ENCODE results near the gene GJB3.

The GJB3 gene

GRCh38 chr1:34746785-34747637, 34.0 kb upstream of the GJB3 start:
- Histone ChIP-seq H3K36me3 (no peaks in the 10 kb centered on the region), H3K4me3 (ENCODE audit: low read depth in 1 of 2, low read length in 1 of 2) (no peak overlapping the region), H3K4me1 (ENCODE audit: control insufficient read depth in 1 of 2, insufficient read depth in 1 of 2, low read depth in 1 of 2, low read length in 1 of 2) (no peaks in the 10 kb centered on the region), H3K9me3 (no peaks in the 10 kb centered on the region), H3K27ac (no peak overlapping the region), H3K27me3 (peaks cover 10% of the 10 kb centered on the region)
- no peak for TF ChIP-seq CTCF (IDR thresholded peaks at IDR 0.05)

DNA sequence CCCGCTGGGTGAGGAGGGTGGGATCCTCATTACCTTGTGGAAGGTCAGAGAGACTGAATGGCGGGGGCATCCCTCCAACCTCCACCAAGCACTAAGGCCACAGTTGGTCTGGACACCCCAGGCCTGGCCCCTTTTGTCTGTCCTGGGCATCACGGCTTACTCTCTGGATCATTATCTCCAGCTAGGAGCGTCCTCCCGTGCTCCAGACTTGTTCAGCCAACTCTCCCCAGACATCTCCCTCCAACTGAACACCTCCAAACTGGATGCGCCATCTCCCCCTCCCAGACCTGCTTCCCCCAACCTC, 33.4 kb upstream of the GJB3 start:
- TF ChIP-seq CTCF (IDR thresholded peaks at IDR 0.05), result no peak
- no peaks in the 10 kb centered on the region for H3K36me3 ChIP-seq
- no peak overlapping the region for H3K27ac ChIP-seq
- H3K27me3 ChIP-seq, result peaks cover 10% of the 10 kb centered on the region
- H3K4me3 ChIP-seq (ENCODE audit: low read depth in 1 of 2, low read length in 1 of 2), result no peak overlapping the region
- no peaks in the 10 kb centered on the region for H3K9me3 ChIP-seq
- no peaks in the 10 kb centered on the region for H3K4me1 ChIP-seq (ENCODE audit: control insufficient read depth in 1 of 2, insufficient read depth in 1 of 2, low read depth in 1 of 2, low read length in 1 of 2)

DNA sequence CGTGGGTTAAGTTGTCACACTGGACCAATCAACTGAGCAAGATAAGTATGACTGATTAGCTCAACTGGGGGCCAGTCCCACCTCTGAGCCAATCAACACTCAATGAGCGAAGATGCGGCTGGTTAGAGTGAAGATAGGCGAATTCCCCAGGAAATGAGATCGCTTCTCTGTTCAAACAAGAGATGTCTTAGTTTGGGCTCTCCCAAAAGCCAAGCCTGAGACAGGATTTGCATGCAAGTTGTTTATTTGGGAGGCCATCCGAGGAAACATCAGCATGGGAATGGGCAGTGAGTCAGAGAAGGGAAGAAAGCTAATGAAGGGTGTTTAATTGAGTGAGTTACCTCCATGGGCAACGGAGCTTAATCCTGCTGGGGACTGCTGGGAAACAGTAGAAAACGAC, 31.0 kb upstream of the GJB3 start:
- H3K9me3 ChIP-seq, result no peaks in the 10 kb centered on the region
- H3K4me1 ChIP-seq (ENCODE audit: control insufficient read depth in 1 of 2, insufficient read depth in 1 of 2, low read depth in 1 of 2, low read length in 1 of 2), result no peaks in the 10 kb centered on the region
- H3K36me3 ChIP-seq, result no peaks in the 10 kb centered on the region
- no peak overlapping the region for H3K27ac ChIP-seq
- no peak overlapping the region for H3K4me3 ChIP-seq (ENCODE audit: low read depth in 1 of 2, low read length in 1 of 2)
- TF ChIP-seq CTCF (IDR thresholded peaks at IDR 0.05), result no peak
- H3K27me3 ChIP-seq, result peaks cover 10% of the 10 kb centered on the region

GRCh38 chr1:34750610-34751009, 30.4 kb upstream of the GJB3 start:
- Histone ChIP-seq H3K4me3 (ENCODE audit: low read depth in 1 of 2, low read length in 1 of 2) (no peak overlapping the region), H3K27ac (no peak overlapping the region), H3K27me3 (peaks cover 10% of the 10 kb centered on the region), H3K36me3 (no peaks in the 10 kb centered on the region), H3K4me1 (ENCODE audit: control insufficient read depth in 1 of 2, insufficient read depth in 1 of 2, low read depth in 1 of 2, low read length in 1 of 2) (no peaks in the 10 kb centered on the region), H3K9me3 (no peaks in the 10 kb centered on the region)
- no peak for TF ChIP-seq CTCF (IDR thresholded peaks at IDR 0.05)

- no peak overlapping the region for H3K4me3 ChIP-seq (ENCODE audit: low read depth in 1 of 2, low read length in 1 of 2)
- H3K36me3 ChIP-seq, result no peaks in the 10 kb centered on the region
- no peak for TF ChIP-seq CTCF (IDR thresholded peaks at IDR 0.05)
- no peak overlapping the region for H3K27ac ChIP-seq
- H3K4me1 ChIP-seq (ENCODE audit: control insufficient read depth in 1 of 2, insufficient read depth in 1 of 2, low read depth in 1 of 2, low read length in 1 of 2), result no peaks in the 10 kb centered on the region
- H3K9me3 ChIP-seq, result no peaks in the 10 kb centered on the region
- H3K27me3 ChIP-seq, result peaks cover 10% of the 10 kb centered on the region
These were observed 27.9 kb upstream of the GJB3 start for GRCh38 chr1:34753163-34753562.
